GM18907 (cell line): Measurements from ENCODE around the gene SLC34A1.
"Not testable (repeated sequence)": the region's sequence is repeated elsewhere in the genome, so short reads cannot be mapped to it uniquely, and the experiment has no call there.

Experiments
- ATAC-seq: cut with Tn5 transposase; IDR thresholded peaks from one replicate; pipeline ENCODE4 v1.9.1; 2021; ENCODE audit warnings: mild to moderate bottlenecking, moderate library complexity; ENCODE audit not compliant: unreplicated experiment

SLC34A1 gene

GRCh38 chr5:177354711-177355110 lies 29.5 kb upstream of the SLC34A1 start:
- ATAC-seq = no peak

- ATAC-seq = no peak
Observed at GRCh38 chr5:177355162-177355867, 28.9 kb upstream of the SLC34A1 start.

GRCh38 chr5:177355868-177356168 lies 28.4 kb upstream of the SLC34A1 start:
- ATAC-seq = no peak

- ATAC-seq = no peak
Observed at GRCh38 chr5:177356746-177357145, 27.5 kb upstream of the SLC34A1 start.

- ATAC-seq = peak; percentile 1
Observed at GRCh38 chr5:177357146-177357458, 27.1 kb upstream of the SLC34A1 start.

- peak; percentile 83 for ATAC-seq
Observed at GRCh38 chr5:177357459-177358351, 26.5 kb upstream of the SLC34A1 start, which contains the start of gene RGS14. RGS14 (plus strand) TSS chr5:177357924; CDS start chr5:177358025, 101 bp downstream.

GRCh38 chr5:177358370-177358819 lies 25.8 kb upstream of the SLC34A1 start:
- peak; percentile 6 for ATAC-seq

- ATAC-seq = no peak
Observed at GRCh38 chr5:177359451-177359851, 24.8 kb upstream of the SLC34A1 start.

GRCh38 chr5:177359860-177360259 lies 24.4 kb upstream of the SLC34A1 start:
- ATAC-seq = no peak

GRCh38 chr5:177360740-177361139 lies 23.5 kb upstream of the SLC34A1 start:
- not testable (repeated sequence) for ATAC-seq

GRCh38 chr5:177361418-177362291 lies 22.6 kb upstream of the SLC34A1 start:
- no peak for ATAC-seq

GRCh38 chr5:177362292-177362609 lies 22.0 kb upstream of the SLC34A1 start:
- no peak for ATAC-seq

GRCh38 chr5:177362610-177363507 lies 21.4 kb upstream of the SLC34A1 start:
- peak; percentile 39 for ATAC-seq

GRCh38 chr5:177363565-177363964 lies 20.7 kb upstream of the SLC34A1 start:
- no peak for ATAC-seq

- no peak for ATAC-seq
Observed at GRCh38 chr5:177364159-177364962, 19.9 kb upstream of the SLC34A1 start.

- ATAC-seq = no peak
Observed at GRCh38 chr5:177365845-177366527, 18.2 kb upstream of the SLC34A1 start.

- no peak for ATAC-seq
Observed at GRCh38 chr5:177366528-177367322, 17.5 kb upstream of the SLC34A1 start.

GRCh38 chr5:177367323-177367848 lies 16.8 kb upstream of the SLC34A1 start:
- ATAC-seq = no peak
